Measurements from ENCODE around the gene TRAPPC3L.

TRAPPC3L gene

GRCh38 chr6:116557893-116558292 is 12.4 kb upstream of the TRAPPC3L start:
- DNase-seq (ENCODE audit: extremely low spot score): no peak
- POLR2A ChIA-PET: no interaction called here
- CTCF ChIA-PET: interaction anchor here (0.5 to 1.4 kb wide), 2 partner anchors 12 to 289 kb away, joined by 5 to 6 read pairs; no protein-coding TSS in a partner anchor
- TF ChIP-seq ARNT (IDR thresholded peaks at IDR 0.05): no peak
- no peak for TF ChIP-seq L3MBTL2 (conservative IDR thresholded peaks at IDR 0.05)
- TF ChIP-seq SP1 (IDR thresholded peaks at IDR 0.05): no peak
- TF ChIP-seq LEF1 (IDR thresholded peaks at IDR 0.05; ENCODE audit: borderline replicate concordance): no peak
- TF ChIP-seq HDGF (IDR thresholded peaks at IDR 0.05; ENCODE audit: borderline replicate concordance): no peak
- TF ChIP-seq BHLHE40 (IDR thresholded peaks at IDR 0.05; ENCODE audit: borderline replicate concordance): no peak
- TF ChIP-seq CTBP1 (IDR thresholded peaks at IDR 0.05; ENCODE audit: borderline replicate concordance): no peak
- no peak for TF ChIP-seq PKNOX1 (IDR thresholded peaks at IDR 0.05)
- no peak for TF ChIP-seq FOXA1 (IDR thresholded peaks at IDR 0.05)

- POLR2A ChIA-PET: no interaction called here
- no peak for DNase-seq (ENCODE audit: extremely low spot score)
- CTCF ChIA-PET: interaction anchor here (1.4 kb wide), 1 partner anchor 288 kb away, joined by 5 read pairs; no protein-coding TSS in a partner anchor
- TF ChIP-seq L3MBTL2 (conservative IDR thresholded peaks at IDR 0.05) (no peak), TARDBP (IDR thresholded peaks at IDR 0.05) (no peak), BHLHE40 (IDR thresholded peaks at IDR 0.05; ENCODE audit: borderline replicate concordance) (no peak), ZNF384 (IDR thresholded peaks at IDR 0.05) (no peak), LEF1 (IDR thresholded peaks at IDR 0.05; ENCODE audit: borderline replicate concordance) (no peak), ELF4 (IDR thresholded peaks at IDR 0.05) (no peak), ARNT (IDR thresholded peaks at IDR 0.05) (no peak), FOXA1 (IDR thresholded peaks at IDR 0.05) (no peak), NFRKB (IDR thresholded peaks at IDR 0.05) (no peak), SP1 (IDR thresholded peaks at IDR 0.05) (no peak)
These were observed 11.4 kb upstream of the TRAPPC3L start for GRCh38 chr6:116556814-116557415.

GRCh38 chr6:116556065-116556464 is 10.6 kb upstream of the TRAPPC3L start:
- ChIA-PET POLR2A (interaction anchor here (1.4 kb wide), 1 partner anchor 303 kb away, joined by 3 read pairs; no protein-coding TSS in a partner anchor), CTCF (no interaction called here)
- DNase-seq (ENCODE audit: extremely low spot score): no peak
- TF ChIP-seq TARDBP (IDR thresholded peaks at IDR 0.05): no peak
- no peak for TF ChIP-seq NFRKB (IDR thresholded peaks at IDR 0.05)
- TF ChIP-seq FOXM1 (IDR thresholded peaks at IDR 0.05; ENCODE audit: borderline replicate concordance): no peak
- TF ChIP-seq BHLHE40 (IDR thresholded peaks at IDR 0.05; ENCODE audit: borderline replicate concordance): no peak

GRCh38 chr6:116553451-116553850 is 8.0 kb upstream of the TRAPPC3L start, which contains the start of gene CALHM4:
Gene CALHM4 (plus strand): TSS chr6:116553751. CDS start chr6:116553794, 43 bp downstream.
- ChIA-PET POLR2A (interaction anchor here (1.6 kb wide), 1 partner anchor 18 kb away, joined by 5 read pairs; the partner anchor contains the start of gene RWDD1), CTCF (interaction anchor here (1.0 to 1.3 kb wide), 3 partner anchors 20 to 285 kb away, joined by 3 read pairs; partner anchors contain the start of gene CALHM5)
- TF ChIP-seq ARNT (IDR thresholded peaks at IDR 0.05) (no peak), FOXA1 (IDR thresholded peaks at IDR 0.05) (no peak), FOXM1 (IDR thresholded peaks at IDR 0.05; ENCODE audit: borderline replicate concordance) (no peak), NFRKB (IDR thresholded peaks at IDR 0.05) (no peak), PKNOX1 (IDR thresholded peaks at IDR 0.05) (no peak), L3MBTL2 (conservative IDR thresholded peaks at IDR 0.05) (no peak), FOXK2 (IDR thresholded peaks at IDR 0.05) (no peak), SUZ12 (IDR thresholded peaks at IDR 0.05) (no peak), ZNF384 (IDR thresholded peaks at IDR 0.05) (no peak)
- no peak for DNase-seq (ENCODE audit: extremely low spot score)

GRCh38 chr6:116550796-116551195 is 5.3 kb upstream of the TRAPPC3L start:
- POLR2A ChIA-PET: no interaction called here
- no peak for DNase-seq (ENCODE audit: extremely low spot score)
- TF ChIP-seq FOXK2 (IDR thresholded peaks at IDR 0.05) (no peak), ELF4 (IDR thresholded peaks at IDR 0.05) (no peak), SP1 (IDR thresholded peaks at IDR 0.05) (no peak), FOXM1 (IDR thresholded peaks at IDR 0.05; ENCODE audit: borderline replicate concordance) (no peak), ARNT (IDR thresholded peaks at IDR 0.05) (no peak)
- CTCF ChIA-PET: no interaction called here

- TF ChIP-seq SUZ12 (IDR thresholded peaks at IDR 0.05): no peak
- no peak for TF ChIP-seq LEF1 (IDR thresholded peaks at IDR 0.05; ENCODE audit: borderline replicate concordance)
- no peak for TF ChIP-seq NFRKB (IDR thresholded peaks at IDR 0.05)
- TF ChIP-seq L3MBTL2 (conservative IDR thresholded peaks at IDR 0.05): no peak
- POLR2A ChIA-PET: no interaction called here
- CTCF ChIA-PET: no interaction called here
- no peak for DNase-seq (ENCODE audit: extremely low spot score)
These were observed 1.9 kb upstream of the TRAPPC3L start for GRCh38 chr6:116547358-116547757.

- ChIA-PET POLR2A (interaction anchor here (1.0 kb wide), 1 partner anchor 28 kb away, joined by 3 read pairs; the partner anchor contains the start of gene RWDD1), CTCF (interaction anchor here (1.2 kb wide), 1 partner anchor 10 kb away, joined by 4 read pairs; no protein-coding TSS in a partner anchor)
- no peak for DNase-seq (ENCODE audit: extremely low spot score)
- TF ChIP-seq FOXM1 (IDR thresholded peaks at IDR 0.05; ENCODE audit: borderline replicate concordance) (no peak), NFRKB (IDR thresholded peaks at IDR 0.05) (no peak), SUZ12 (IDR thresholded peaks at IDR 0.05) (no peak), ELF4 (IDR thresholded peaks at IDR 0.05) (no peak), PKNOX1 (IDR thresholded peaks at IDR 0.05) (no peak), ZNF384 (IDR thresholded peaks at IDR 0.05) (no peak), FOXK2 (IDR thresholded peaks at IDR 0.05) (no peak), FOXA1 (IDR thresholded peaks at IDR 0.05) (no peak), ARNT (IDR thresholded peaks at IDR 0.05) (no peak), LEF1 (IDR thresholded peaks at IDR 0.05; ENCODE audit: borderline replicate concordance) (no peak), BHLHE40 (IDR thresholded peaks at IDR 0.05; ENCODE audit: borderline replicate concordance) (no peak), L3MBTL2 (conservative IDR thresholded peaks at IDR 0.05) (no peak), CTBP1 (IDR thresholded peaks at IDR 0.05; ENCODE audit: borderline replicate concordance) (no peak), TARDBP (IDR thresholded peaks at IDR 0.05) (no peak), HDGF (IDR thresholded peaks at IDR 0.05; ENCODE audit: borderline replicate concordance) (no peak), SP1 (IDR thresholded peaks at IDR 0.05) (no peak)
These were observed 2.3 kb downstream of the TRAPPC3L start for GRCh38 chr6:116543149-116543548.

Measured in HEK293T (cell line).